IPS-18a (cell line): ENCODE measurements around the gene ZNF316.

Source experiments
- H3K27ac ChIP-seq: one replicate; pipeline ENCODE4 v1.5.1; 2013; ENCODE audit warnings: low read length
- H3K27me3 ChIP-seq: one replicate; pipeline ENCODE4 v1.6.1; 2013; ENCODE audit warnings: mild to moderate bottlenecking, low read length; ENCODE audit not compliant: control insufficient read depth, insufficient read depth
- H3K36me3 ChIP-seq: one replicate; pipeline ENCODE4 v1.6.1; 2013; ENCODE audit warnings: low read depth, low read length; ENCODE audit not compliant: control insufficient read depth
- H3K4me1 ChIP-seq: one replicate; pipeline ENCODE4 v1.6.1; 2013; ENCODE audit warnings: low read depth, low read length; ENCODE audit not compliant: control insufficient read depth
- H3K4me3 ChIP-seq: one replicate; pipeline ENCODE4 v1.5.1; 2013; ENCODE audit warnings: low read length
- H3K9ac ChIP-seq: one replicate; pipeline ENCODE4 v1.6.1; 2013; ENCODE audit warnings: mild to moderate bottlenecking, low read length, moderate library complexity
- H3K9me3 ChIP-seq: one replicate; pipeline ENCODE4 v1.6.1; 2013; ENCODE audit warnings: low read depth, low read length; ENCODE audit not compliant: control insufficient read depth

The ZNF316 gene

GRCh38 chr7:6636741-6637543 lies at the start of gene ZNF316:
TSS of gene ZNF316 (plus strand) at chr7:6637318. CDS start at chr7:6642410, 5,092 bp downstream.
- H3K27ac ChIP-seq, result no peak within 1 kb of the TSS
- no peaks in the 10 kb centered on the region for H3K27me3 ChIP-seq
- H3K36me3 ChIP-seq, result no peaks in the 10 kb centered on the region
- H3K9ac ChIP-seq, result no peak within 1 kb of the TSS
- peak within 1 kb of the TSS; percentile 52 for H3K4me3 ChIP-seq
- H3K4me1 ChIP-seq, result peaks cover 5% of the 10 kb centered on the region
- H3K9me3 ChIP-seq, result no peaks in the 10 kb centered on the region

GRCh38 chr7:6588566-6588965 lies 48.6 kb upstream of the ZNF316 start:
- no peaks in the 10 kb centered on the region for H3K9me3 ChIP-seq
- H3K27me3 ChIP-seq, result no peaks in the 10 kb centered on the region
- peaks cover 49% of the 10 kb centered on the region for H3K36me3 ChIP-seq
- H3K27ac ChIP-seq, result no peak overlapping the region
- H3K4me3 ChIP-seq, result no peak overlapping the region
- no peak overlapping the region for H3K9ac ChIP-seq
- H3K4me1 ChIP-seq, result peaks cover 4% of the 10 kb centered on the region

- Histone ChIP-seq H3K27me3 (no peaks in the 10 kb centered on the region), H3K4me1 (peaks cover 4% of the 10 kb centered on the region), H3K4me3 (peak overlapping the region; percentile 39), H3K9me3 (no peaks in the 10 kb centered on the region), H3K36me3 (peaks cover 45% of the 10 kb centered on the region), H3K9ac (no peak overlapping the region), H3K27ac (no peak overlapping the region)
Observed at GRCh38 chr7:6589151-6589828, 47.8 kb upstream of the ZNF316 start.

DNA sequence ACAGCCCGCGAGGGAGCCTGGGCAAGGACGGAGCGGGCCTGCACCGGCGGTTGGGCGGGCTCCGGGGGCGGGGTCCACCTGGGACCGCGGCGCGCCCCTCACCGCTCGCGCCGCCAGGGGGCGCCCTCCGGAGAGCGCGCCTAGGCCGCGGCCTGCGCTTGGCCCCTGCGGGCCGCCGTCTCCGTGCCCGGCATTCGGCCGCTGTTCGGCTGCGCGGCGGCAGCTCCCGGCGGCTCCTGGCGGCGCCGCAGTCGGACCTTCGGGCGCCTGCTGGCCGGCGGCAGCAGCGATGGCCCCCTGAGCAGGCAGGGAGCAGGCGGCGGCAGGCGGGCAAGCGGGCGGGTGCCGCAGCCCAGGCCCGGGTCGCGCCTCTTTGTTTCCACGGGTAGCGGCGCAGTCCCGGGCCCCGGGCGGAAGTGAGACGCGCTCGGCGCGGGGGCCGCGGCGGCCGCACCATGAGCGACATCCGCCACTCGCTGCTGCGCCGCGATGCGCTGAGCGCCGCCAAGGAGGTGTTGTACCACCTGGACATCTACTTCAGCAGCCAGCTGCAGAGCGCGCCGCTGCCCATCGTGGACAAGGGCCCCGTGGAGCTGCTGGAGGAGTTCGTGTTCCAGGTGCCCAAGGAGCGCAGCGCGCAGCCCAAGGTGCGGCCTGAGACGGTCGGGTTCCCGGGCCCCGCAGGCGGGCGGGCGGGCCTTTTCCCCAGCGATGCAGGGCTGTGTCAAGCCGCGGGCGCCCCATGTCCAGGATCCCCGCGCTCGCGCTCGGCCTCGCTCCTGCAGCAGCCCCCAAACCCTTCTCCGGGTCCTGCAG lies 47.1 kb upstream of the ZNF316 start, which contains the start of gene INTS15:
TSS of gene INTS15 (plus strand) at position 193 of the 816 bp plus-strand sequence. CDS start at position 456, 263 bp downstream.
- H3K4me1 ChIP-seq, result peaks cover 4% of the 10 kb centered on the region
- H3K9ac ChIP-seq, result peak within 1 kb of the TSS; percentile 75
- no peaks in the 10 kb centered on the region for H3K27me3 ChIP-seq
- H3K27ac ChIP-seq, result no peak within 1 kb of the TSS
- H3K36me3 ChIP-seq, result peaks cover 43% of the 10 kb centered on the region
- H3K4me3 ChIP-seq, result peak within 1 kb of the TSS; percentile 89
- no peaks in the 10 kb centered on the region for H3K9me3 ChIP-seq

DNA sequence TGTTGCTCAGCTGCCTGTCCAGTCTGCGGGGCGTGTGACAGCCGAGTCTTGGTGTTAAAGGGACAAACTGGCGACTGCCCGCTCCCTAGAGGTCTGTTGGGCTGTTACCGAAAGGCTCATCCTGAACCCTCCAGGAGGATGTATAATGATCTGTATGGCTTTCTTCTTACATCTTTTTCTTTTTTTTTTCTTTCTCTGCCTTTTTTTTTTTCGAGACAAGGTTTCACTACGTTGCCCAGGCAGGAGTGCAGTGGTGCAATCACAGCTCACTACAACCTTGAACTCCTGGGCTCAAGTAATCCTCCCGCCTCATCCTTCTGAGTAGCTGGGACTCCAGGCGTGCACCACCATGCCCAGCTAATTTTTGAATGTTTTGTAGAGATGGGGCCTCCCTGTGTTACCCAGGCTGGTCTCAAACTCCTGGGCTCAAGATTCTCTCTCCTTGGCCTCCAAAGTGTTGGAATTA lies 46.4 kb upstream of the ZNF316 start:
- H3K4me3 ChIP-seq, result peak overlapping the region; percentile 89

DNA sequence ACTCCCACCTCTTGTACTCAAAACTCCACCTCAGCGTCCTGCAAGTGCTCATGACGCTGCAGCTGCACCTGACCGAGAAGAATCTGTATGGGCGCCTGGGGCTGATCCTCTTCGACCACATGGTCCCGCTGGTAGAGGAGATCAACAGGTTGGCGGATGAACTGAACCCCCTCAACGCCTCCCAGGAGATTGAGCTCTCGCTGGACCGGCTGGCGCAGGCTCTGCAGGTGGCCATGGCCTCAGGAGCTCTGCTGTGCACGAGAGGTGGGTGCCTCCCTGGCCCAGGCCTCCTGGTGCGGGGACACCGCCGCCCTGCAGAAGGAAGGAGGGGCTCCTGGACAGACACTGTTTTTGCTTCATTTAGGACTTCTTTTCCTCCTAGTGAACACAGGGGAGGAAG lies 37.0 kb upstream of the ZNF316 start:
- peaks cover 36% of the 10 kb centered on the region for H3K36me3 ChIP-seq

More for the DNA sequence above, 46.4 kb upstream of the ZNF316 start:
- Histone ChIP-seq H3K27ac (no peak overlapping the region), H3K36me3 (peaks cover 43% of the 10 kb centered on the region), H3K4me1 (peaks cover 4% of the 10 kb centered on the region), H3K9me3 (no peaks in the 10 kb centered on the region), H3K27me3 (no peaks in the 10 kb centered on the region), H3K9ac (peak overlapping the region; percentile 75)

DNA sequence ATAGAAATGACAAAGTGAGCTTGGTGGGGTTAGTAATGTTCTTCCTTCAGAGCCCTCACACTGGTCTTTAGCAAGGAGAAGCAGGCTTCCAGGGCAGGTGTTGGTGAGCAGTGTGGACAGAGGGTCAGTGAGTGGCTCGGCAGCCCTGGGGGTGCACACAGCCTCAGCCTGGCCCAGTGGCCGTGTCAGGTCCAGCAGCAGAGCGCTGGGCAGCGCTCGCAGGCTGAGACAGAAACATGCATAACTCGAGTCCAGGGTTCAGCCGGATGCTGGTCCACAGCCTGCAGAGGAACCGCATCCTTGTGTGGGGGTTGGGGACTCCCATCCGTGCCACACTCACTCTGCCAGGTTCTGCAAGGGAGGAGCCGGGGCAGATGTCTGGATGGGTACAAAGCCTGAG lies 32.7 kb upstream of the ZNF316 start:
- no peaks in the 10 kb centered on the region for H3K4me1 ChIP-seq
- no peak overlapping the region for H3K27ac ChIP-seq
- H3K4me3 ChIP-seq, result no peak overlapping the region
- H3K27me3 ChIP-seq, result no peaks in the 10 kb centered on the region
- no peaks in the 10 kb centered on the region for H3K9me3 ChIP-seq
- H3K36me3 ChIP-seq, result peaks cover 13% of the 10 kb centered on the region
- H3K9ac ChIP-seq, result no peak overlapping the region

More for the DNA sequence above, 37.0 kb upstream of the ZNF316 start:
- Histone ChIP-seq H3K9me3 (no peaks in the 10 kb centered on the region), H3K27me3 (no peaks in the 10 kb centered on the region), H3K27ac (no peak overlapping the region), H3K4me3 (no peak overlapping the region), H3K9ac (no peak overlapping the region), H3K4me1 (no peaks in the 10 kb centered on the region)

DNA sequence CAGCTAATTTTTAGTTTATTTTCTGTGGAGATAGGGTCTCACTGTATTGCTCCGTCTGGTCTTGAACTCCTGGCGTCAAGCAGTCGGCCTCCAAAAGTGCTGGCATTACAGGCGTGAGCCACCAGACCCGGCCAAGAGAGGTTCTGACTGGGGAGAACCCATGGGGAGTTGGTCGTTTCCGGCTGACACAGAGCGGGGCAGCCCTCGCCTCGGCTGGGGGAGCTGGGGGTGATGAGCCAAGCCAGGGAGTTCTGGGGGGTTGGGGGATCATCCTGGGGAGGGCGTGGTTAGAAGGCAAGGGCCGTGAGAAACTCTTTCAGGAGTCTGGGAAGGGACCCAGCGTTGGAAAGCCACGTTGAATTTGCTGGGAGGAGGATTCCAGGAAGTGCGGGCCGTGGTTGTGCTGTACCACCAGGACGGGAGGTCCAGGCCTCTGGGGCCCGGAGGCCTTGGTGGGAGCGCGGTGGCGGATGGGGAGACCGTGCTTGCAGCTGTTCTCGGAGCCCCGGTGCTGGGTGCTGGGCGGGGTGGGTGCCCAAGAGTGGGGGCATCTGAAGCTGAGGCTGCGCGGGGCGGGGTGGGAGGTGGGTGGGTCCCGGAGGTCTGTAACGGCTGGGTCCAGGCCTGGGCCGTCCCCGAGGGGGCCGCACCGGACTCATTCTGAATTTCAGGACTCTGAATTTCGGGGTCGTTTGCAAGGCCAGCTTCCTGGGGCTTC lies 30.1 kb upstream of the ZNF316 start:
- H3K4me3 ChIP-seq, result no peak overlapping the region
- no peak overlapping the region for H3K27ac ChIP-seq
- no peaks in the 10 kb centered on the region for H3K27me3 ChIP-seq
- no peaks in the 10 kb centered on the region for H3K4me1 ChIP-seq
- no peaks in the 10 kb centered on the region for H3K9me3 ChIP-seq
- H3K9ac ChIP-seq, result no peak overlapping the region
- peaks cover 7% of the 10 kb centered on the region for H3K36me3 ChIP-seq

GRCh38 chr7:6607651-6608051 lies 29.5 kb upstream of the ZNF316 start:
- H3K27ac ChIP-seq, result no peak overlapping the region

GRCh38 chr7:6608081-6608480 lies 29.0 kb upstream of the ZNF316 start:
- Histone ChIP-seq H3K36me3 (peaks cover 7% of the 10 kb centered on the region), H3K4me1 (no peaks in the 10 kb centered on the region), H3K4me3 (no peak overlapping the region), H3K9ac (no peak overlapping the region), H3K9me3 (no peaks in the 10 kb centered on the region), H3K27ac (no peak overlapping the region), H3K27me3 (no peaks in the 10 kb centered on the region)

More at GRCh38 chr7:6607651-6608051, 29.5 kb upstream of the ZNF316 start:
- Histone ChIP-seq H3K9ac (no peak overlapping the region), H3K4me3 (no peak overlapping the region), H3K9me3 (no peaks in the 10 kb centered on the region), H3K36me3 (peaks cover 7% of the 10 kb centered on the region), H3K4me1 (no peaks in the 10 kb centered on the region), H3K27me3 (no peaks in the 10 kb centered on the region)
